Activated CD8-positive, alpha-beta memory T cell treated with anti-CD3 and anti-CD28 coated beads, Interleukin-2, amount 50 U/mL, for 24 hours (primary cell): ENCODE results near the gene TBC1D9.

Experiments
- DNase-seq: peaks from one replicate; pipeline ENCODE4 v3.0.0-alpha.2; 2020; ENCODE audit errors: extremely low read depth

The TBC1D9 gene

DNA sequence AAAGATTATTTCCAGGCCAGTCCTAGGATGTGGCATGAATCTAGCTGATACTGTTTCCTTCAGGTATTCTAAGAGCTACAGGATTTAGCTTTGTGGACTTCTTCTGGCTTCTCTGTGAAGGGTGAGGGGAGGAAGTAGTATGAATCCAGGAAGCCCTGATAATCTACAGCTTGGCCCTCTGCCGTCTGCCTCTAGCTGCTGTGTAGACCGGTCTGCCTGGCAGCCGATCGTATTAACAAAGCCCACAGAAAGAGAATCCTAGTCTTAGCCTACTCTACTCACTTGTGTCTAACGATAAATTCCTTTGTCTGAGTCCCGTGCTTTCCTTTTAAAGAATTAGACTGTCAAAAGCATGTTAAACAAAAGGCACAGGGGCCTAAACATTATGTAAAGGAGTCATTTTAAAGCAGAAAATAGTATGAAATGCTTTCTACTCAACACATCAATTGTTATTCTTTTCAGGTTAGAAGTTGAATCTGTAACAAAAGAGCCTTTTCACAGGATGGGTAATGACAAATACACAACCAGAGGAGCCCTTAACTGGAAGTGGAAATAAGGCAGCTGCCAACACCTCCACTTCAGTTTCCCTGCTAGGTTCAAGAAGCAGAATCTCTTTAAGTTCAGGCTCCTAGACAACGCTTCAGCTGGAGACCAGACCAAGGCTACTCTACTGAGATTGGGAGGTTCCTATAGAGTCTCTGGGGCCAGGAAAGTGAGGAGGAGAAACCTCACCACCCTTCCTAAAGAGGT is 138.5 kb downstream of the TBC1D9 start:
- no peak for DNase-seq

- no peak for DNase-seq
Observed at GRCh38 chr4:140615451-140615850, 140.7 kb downstream of the TBC1D9 start.

GRCh38 chr4:140612357-140612756 is 143.8 kb downstream of the TBC1D9 start:
- DNase-seq = no peak

- DNase-seq = no peak
Observed at GRCh38 chr4:140611854-140612253, 144.3 kb downstream of the TBC1D9 start.

GRCh38 chr4:140609548-140610425 is 146.4 kb downstream of the TBC1D9 start:
- no peak for DNase-seq

- DNase-seq = no peak
Observed at GRCh38 chr4:140607852-140608251, 148.3 kb downstream of the TBC1D9 start.

DNA sequence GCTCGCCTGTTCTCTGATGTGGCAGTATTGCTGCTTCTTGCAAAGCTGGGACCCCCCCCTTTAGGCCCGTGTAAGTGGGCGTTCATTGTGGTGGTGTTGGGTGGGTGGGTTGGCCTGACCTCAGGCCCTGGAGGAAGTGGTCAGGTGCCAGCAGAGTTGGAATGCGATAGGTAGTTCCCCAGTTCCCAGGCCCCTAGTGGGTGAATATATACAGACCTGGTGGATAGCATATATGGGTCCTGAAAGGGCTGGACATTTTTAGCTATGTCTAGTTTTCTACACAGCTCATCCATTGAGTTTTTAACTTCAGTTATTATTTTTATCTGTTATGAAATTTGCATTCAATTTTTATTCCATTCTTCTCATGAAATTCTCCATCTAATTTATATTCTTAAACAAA is 151.6 kb downstream of the TBC1D9 start:
- no peak for DNase-seq

GRCh38 chr4:140603286-140603685 is 152.9 kb downstream of the TBC1D9 start:
- no peak for DNase-seq

GRCh38 chr4:140602714-140603113 is 153.5 kb downstream of the TBC1D9 start:
- DNase-seq = no peak

GRCh38 chr4:140600408-140600807 is 155.8 kb downstream of the TBC1D9 start:
- no peak for DNase-seq

DNA sequence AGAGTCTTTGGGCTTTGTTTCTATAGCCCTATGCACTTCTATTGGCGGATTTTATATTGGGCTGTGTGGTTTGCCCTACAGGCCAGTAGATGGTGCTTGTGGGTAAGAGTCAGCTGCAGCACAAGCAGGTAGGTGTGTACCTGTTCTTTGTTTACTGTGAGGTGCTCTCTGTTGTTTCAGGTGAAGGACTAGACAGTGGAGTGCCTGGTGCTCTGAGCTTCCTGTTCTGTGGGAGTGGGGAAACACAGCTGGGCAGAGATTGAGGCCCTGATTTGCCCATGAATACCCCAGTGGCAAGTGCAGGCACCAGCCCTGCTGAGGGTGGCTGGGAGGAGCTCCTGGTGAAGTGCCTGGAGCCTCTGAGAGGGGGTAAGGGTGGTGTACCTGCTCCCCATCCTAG is 161.1 kb downstream of the TBC1D9 start:
- DNase-seq = no peak

DNA sequence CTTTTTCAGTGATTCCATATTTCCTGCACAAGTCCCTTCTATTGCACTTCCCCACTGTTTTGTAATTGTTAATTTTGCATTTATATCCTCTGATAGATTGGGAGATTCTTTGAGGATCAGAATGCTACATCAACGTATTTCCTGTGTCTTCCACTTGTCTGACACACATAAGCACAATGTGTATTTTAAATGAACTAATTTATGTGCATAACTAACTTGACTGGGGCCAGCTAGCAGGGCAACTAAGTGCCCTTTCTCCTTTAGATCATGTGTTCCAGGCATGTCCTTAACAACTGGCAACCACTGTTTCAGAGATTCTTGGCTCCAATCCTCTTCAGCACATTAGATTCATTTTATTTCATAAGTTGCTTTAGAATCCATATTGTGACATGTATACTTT is 171.7 kb downstream of the TBC1D9 start:
- no peak for DNase-seq

GRCh38 chr4:140581078-140581477 is 175.1 kb downstream of the TBC1D9 start:
- no peak for DNase-seq

- no peak for DNase-seq
Observed at GRCh38 chr4:140579278-140579677, 176.9 kb downstream of the TBC1D9 start.

- no peak for DNase-seq
Observed at GRCh38 chr4:140575489-140575888, 180.7 kb downstream of the TBC1D9 start.

DNA sequence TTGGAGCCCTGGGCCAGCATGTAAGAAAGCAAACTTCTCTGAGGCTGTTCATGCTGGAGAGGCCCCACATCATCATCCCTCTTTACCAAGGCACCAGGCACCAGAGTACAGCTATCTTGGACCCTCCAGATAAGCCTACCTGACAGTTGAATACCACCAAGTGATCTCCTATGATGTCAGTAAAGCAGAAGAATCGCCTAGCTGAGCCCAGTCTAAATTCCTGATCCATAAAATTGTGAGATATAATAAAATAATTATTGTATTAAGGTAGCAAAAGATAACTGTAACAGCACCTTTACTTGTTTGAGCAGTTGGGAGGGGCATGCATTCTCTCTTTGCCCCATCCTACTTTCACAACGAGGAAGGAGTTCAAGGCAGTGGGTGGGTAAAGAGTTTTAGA is 184.6 kb downstream of the TBC1D9 start:
- no peak for DNase-seq
